Aorta (tissue), 5 donors: ENCODE measurements around the gene ARHGEF38. TPM values are rescaled to one million over a fixed set of nuclear protein-coding genes. Genes with fewer than 3 reads are reported as not detected.
A peak's percentile ranks its signal among the peaks of the same experiment; 100 is the strongest.

Experiments
- ATAC-seq: fragments of 200-7000 bp; cut with Tn5 transposase; one replicate; pipeline ENCODE4 v1.9.1; 2022; ENCODE audit warnings: moderate library complexity; ENCODE audit not compliant: low FRiP score
- DNase-seq, 2 donors: peaks; one replicate each; pipeline ENCODE4 v3.0.0-alpha.2; 2020
- H3K27ac ChIP-seq, 2 donors: one replicate each; pipeline ENCODE4 v1.5.1; 2013; ENCODE audit warnings: low read length in 2 of 2, mild to moderate bottlenecking in 2 of 2, moderate library complexity in 2 of 2, control low read depth in 1 of 2, inconsistent platforms in 1 of 2, low read depth in 1 of 2
- H3K27me3 ChIP-seq, 2 donors: one replicate each; pipeline ENCODE4 v1.6.1; 2013; ENCODE audit warnings: control low read depth in 1 of 2, low read length in 1 of 2, mild to moderate bottlenecking in 1 of 2, moderate library complexity in 1 of 2; ENCODE audit not compliant: insufficient read depth in 2 of 2, control insufficient read depth in 1 of 2
- H3K36me3 ChIP-seq, 2 donors: one replicate each; pipeline ENCODE4 v1.6.1; 2013; ENCODE audit warnings: control low read depth in 1 of 2, low read length in 1 of 2, mild to moderate bottlenecking in 1 of 2; ENCODE audit not compliant: insufficient read depth in 2 of 2, control insufficient read depth in 1 of 2
- H3K4me1 ChIP-seq, 2 donors: one replicate each; pipeline ENCODE4 v1.6.1; 2013; ENCODE audit warnings: low read length in 2 of 2, control low read depth in 1 of 2, mild to moderate bottlenecking in 1 of 2, moderate library complexity in 1 of 2; ENCODE audit not compliant: insufficient read depth in 2 of 2, control insufficient read depth in 1 of 2
- H3K4me3 ChIP-seq, 2 donors: one replicate each; pipeline ENCODE4 v1.5.1; 2013; ENCODE audit warnings: low read length in 2 of 2, control low read depth in 1 of 2, mild to moderate bottlenecking in 1 of 2
- H3K9me3 ChIP-seq: one replicate; pipeline ENCODE4 v1.6.1; 2013; ENCODE audit warnings: mild to moderate bottlenecking, low read length; ENCODE audit not compliant: control insufficient read depth
- WGBS, 2 donors: extraction: QIAGEN DNeasy Blood & Tissue Kit; methylation state at CpG; one replicate each; pipeline ENCODE4 v1.1.7; 2013; 5-methylcytosine and 5-hydroxymethylcytosine counted together
- intact Hi-C, 2 donors: fragments of 100-400 bp; cut with DNase I; formaldehyde crosslinking; loops; one replicate each; pipeline versions ENCODE4 v1.14.2 to v1.15.0; 2022
- polyA plus RNA-seq, 2 donors: library from polyadenylated mRNA; stranded (reverse); fragments of 200-250 nt; gene quantifications; one replicate each; pipeline ENCODE4 v1.2.3, GENCODE V29; 2013
- total RNA-seq, 2 donors: library from RNA; stranded (reverse); fragmentation: NEBNext Ultra II Directional; extraction: Animal tissue kit (Norgen Biotek cat#: 25700); gene quantifications; one replicate each; pipeline ENCODE4 v1.2.1, GENCODE V29; 2021
- donor health status: healthy with polysubstance abuse.
- donor health status: Bipolar disorder and iron deficiency.
- donor health status: DM: no; HTN: no; CAD: no.
- donor health status: DM: no; HTN: no; CAD: no.
- donor health status: DM: yes; HTN: yes; CAD: no.

The ARHGEF38 gene
- total and polyA plus RNA-seq, 4 donors = 0.75 TPM; not detected in 3

- ATAC-seq (no peak), DNase-seq (no peak)
- Histone ChIP-seq H3K36me3 (no peaks in the 10 kb centered on the region), H3K9me3 (no peaks in the 10 kb centered on the region), H3K27me3 (no peaks in the 10 kb centered on the region), H3K27ac (no peak overlapping the region), H3K4me1 (no peaks in the 10 kb centered on the region), H3K4me3 (no peak overlapping the region)
- WGBS, 2 donors = 79 to 84% methylated on average over 2 of the region's 2 CpGs
- intact Hi-C loops = no loop called here
Observed at GRCh38 chr4:105626846-105627245, 74.4 kb downstream of the ARHGEF38 start.

- H3K36me3 ChIP-seq = no peaks in the 10 kb centered on the region
- intact Hi-C loops = no loop called here
- DNase-seq (no peak), ATAC-seq (no peak)
- WGBS, 2 donors = 28 to 43% methylated on average over 3 of the region's 3 CpGs
- no peak overlapping the region for H3K27ac ChIP-seq
- no peaks in the 10 kb centered on the region for H3K9me3 ChIP-seq
- H3K4me1 ChIP-seq = no peaks in the 10 kb centered on the region
- no peaks in the 10 kb centered on the region for H3K27me3 ChIP-seq
- no peak overlapping the region for H3K4me3 ChIP-seq
Observed at GRCh38 chr4:105627620-105628019, 75.2 kb downstream of the ARHGEF38 start.

- 30 to 45% methylated on average over 7 of the region's 7 CpGs for WGBS, 2 donors
- H3K4me3 ChIP-seq = no peak overlapping the region
- no peaks in the 10 kb centered on the region for H3K9me3 ChIP-seq
- H3K27me3 ChIP-seq = no peaks in the 10 kb centered on the region
- intact Hi-C loops = no loop called here
- ATAC-seq (no peak), DNase-seq (no peak)
- no peaks in the 10 kb centered on the region for H3K36me3 ChIP-seq
- H3K4me1 ChIP-seq = peaks cover 2 to 3% of the 10 kb centered on the region in 2 donors
- no peak overlapping the region for H3K27ac ChIP-seq
Observed at GRCh38 chr4:105630670-105631655, 78.5 kb downstream of the ARHGEF38 start.

- 65 to 89% methylated on average over 8 of the region's 8 CpGs for WGBS, 2 donors
- Histone ChIP-seq H3K27me3 (no peaks in the 10 kb centered on the region), H3K4me3 (no peak overlapping the region), H3K9me3 (no peaks in the 10 kb centered on the region), H3K36me3 (no peaks in the 10 kb centered on the region), H3K4me1 (peaks cover 2 to 3% of the 10 kb centered on the region in 2 donors), H3K27ac (no peak overlapping the region)
- ATAC-seq (no peak), DNase-seq (no peak)
- intact Hi-C loops = no loop called here
Observed at GRCh38 chr4:105631818-105632400, 79.5 kb downstream of the ARHGEF38 start.

- Histone ChIP-seq H3K4me1 (peaks cover 2 to 4% of the 10 kb centered on the region in 2 donors), H3K4me3 (no peak overlapping the region), H3K27ac (no peak overlapping the region), H3K27me3 (no peaks in the 10 kb centered on the region), H3K9me3 (no peaks in the 10 kb centered on the region), H3K36me3 (no peaks in the 10 kb centered on the region)
- DNase-seq = no peak
- WGBS, 2 donors = 85 to 93% methylated on average over 3 of the region's 3 CpGs
- no peak for ATAC-seq
- intact Hi-C loops = no loop called here
Observed at GRCh38 chr4:105632599-105632998, 80.2 kb downstream of the ARHGEF38 start.

GRCh38 chr4:105633241-105633640, 80.8 kb downstream of the ARHGEF38 start:
- no peaks in the 10 kb centered on the region for H3K9me3 ChIP-seq
- intact Hi-C loops = no loop called here
- H3K27me3 ChIP-seq = no peaks in the 10 kb centered on the region
- WGBS, 2 donors = 55 to 71% methylated on average over 3 of the region's 3 CpGs
- no peaks in the 10 kb centered on the region for H3K36me3 ChIP-seq
- peaks cover 4 to 8% of the 10 kb centered on the region in 2 donors for H3K4me1 ChIP-seq
- DNase-seq (no peak), ATAC-seq (no peak)
- no peak overlapping the region for H3K27ac ChIP-seq
- H3K4me3 ChIP-seq = no peak overlapping the region

- no peak for ATAC-seq
- Histone ChIP-seq H3K27ac (no peak overlapping the region), H3K27me3 (no peaks in the 10 kb centered on the region), H3K36me3 (no peaks in the 10 kb centered on the region), H3K4me1 (peaks cover 4 to 8% of the 10 kb centered on the region in 2 donors), H3K9me3 (no peaks in the 10 kb centered on the region), H3K4me3 (no peak overlapping the region)
- no peak for DNase-seq
- intact Hi-C loops = no loop called here
- WGBS, 2 donors = 0 to 5% methylated on average over 1 of the region's 1 CpG
Observed at GRCh38 chr4:105634402-105635080, 82.1 kb downstream of the ARHGEF38 start.

GRCh38 chr4:105637408-105638176, 85.2 kb downstream of the ARHGEF38 start:
- DNase-seq = peak; percentile 78 to 85
- 49 to 55% methylated on average over 4 of the region's 4 CpGs for WGBS, 2 donors
- intact Hi-C loops = no loop called here
- H3K4me3 ChIP-seq = no peak overlapping the region
- H3K27me3 ChIP-seq = no peaks in the 10 kb centered on the region
- H3K27ac ChIP-seq = no peak overlapping the region
- peaks cover 4 to 8% of the 10 kb centered on the region in 2 donors for H3K4me1 ChIP-seq
- no peak for ATAC-seq
- H3K9me3 ChIP-seq = no peaks in the 10 kb centered on the region
- H3K36me3 ChIP-seq = no peaks in the 10 kb centered on the region
